DND-41 (cell line): Measurements from ENCODE around the gene PPP2R5E.
A peak's percentile ranks its signal among the peaks of the same experiment; 100 is the strongest.

Source experiments
- ATAC-seq: fragments of 200-7000 bp; cut with Tn5 transposase; 3 replicates; pipeline ENCODE4 v1.9.1; 2021; ENCODE audit warnings: low read depth; ENCODE audit not compliant: insufficient read depth
- DNase-seq: peaks from one replicate; pipeline ENCODE4 v3.0.0-alpha.2; 2020
- H2AFZ ChIP-seq: 2 replicates; pipeline ENCODE4 v1.6.0; 2012; ENCODE audit warnings: low read depth, low read length
- H3K27ac ChIP-seq: 2 replicates; pipeline ENCODE4 v1.5.1; 2012; ENCODE audit warnings: low read length, inconsistent platforms
- H3K27me3 ChIP-seq: fragments of 200-600 bp; sonication (generic); 2 replicates; pipeline ENCODE4 v1.6.0; 2012; ENCODE audit warnings: low read length, mild to moderate bottlenecking, inconsistent platforms; ENCODE audit not compliant: insufficient read depth, poor library complexity
- H3K36me3 ChIP-seq: 2 replicates; pipeline ENCODE4 v1.5.1; 2012; ENCODE audit warnings: low read length, inconsistent platforms; ENCODE audit not compliant: insufficient read depth
- H3K4me1 ChIP-seq: 2 replicates; pipeline ENCODE4 v1.5.1; 2012; ENCODE audit warnings: mild to moderate bottlenecking, low read length; ENCODE audit not compliant: insufficient read depth
- H3K4me2 ChIP-seq: 2 replicates; pipeline ENCODE4 v1.6.0; 2012; ENCODE audit warnings: mild to moderate bottlenecking, moderate library complexity, low read length, inconsistent platforms; ENCODE audit not compliant: insufficient read depth
- H3K4me3 ChIP-seq, 2 experiments: fragments of 200-600 bp in 1 of 2; shearing (Covaris generic) in 1 of 2; 2 replicates each; pipeline ENCODE4 v1.5.1; 2012 to 2016; ENCODE audit warnings: inconsistent platforms in 2 of 2, low read length in 2 of 2, mild to moderate bottlenecking in 2 of 2, low read depth in 1 of 2, moderate library complexity in 1 of 2
- H3K79me2 ChIP-seq: 2 replicates; pipeline ENCODE4 v1.6.0; 2012; ENCODE audit warnings: low read length, inconsistent platforms; ENCODE audit not compliant: insufficient read depth
- H3K9ac ChIP-seq: 2 replicates; pipeline ENCODE4 v1.6.0; 2012; ENCODE audit warnings: low read depth, mild to moderate bottlenecking, inconsistent platforms, low read length, moderate library complexity
- H3K9me3 ChIP-seq: 2 replicates; pipeline ENCODE4 v1.5.1; 2012; ENCODE audit warnings: low read length, moderate library complexity, mild to moderate bottlenecking, inconsistent platforms; ENCODE audit not compliant: insufficient read depth, severe bottlenecking
- H4K20me1 ChIP-seq: 2 replicates; pipeline ENCODE4 v1.6.0; 2012; ENCODE audit warnings: low read length; ENCODE audit not compliant: insufficient read depth
- EZH2 ChIP-seq: IDR thresholded peaks from 3 replicates; pipeline ENCODE4 v1.6.1; 2012; ENCODE audit warnings: borderline replicate concordance, low read depth, mild to moderate bottlenecking, moderate library complexity, low read length, inconsistent platforms; ENCODE audit not compliant: severe bottlenecking
- TF ChIP-seq, protein P1 (sequence below): IDR thresholded peaks from 2 replicates; pipeline ENCODE4 v1.5.1; 2012; ENCODE audit warnings: borderline replicate concordance, low read length, moderate library complexity, mild to moderate bottlenecking; ENCODE audit not compliant: poor library complexity, severe bottlenecking; ENCODE audit errors: extremely low read depth

The PPP2R5E gene

DNA sequence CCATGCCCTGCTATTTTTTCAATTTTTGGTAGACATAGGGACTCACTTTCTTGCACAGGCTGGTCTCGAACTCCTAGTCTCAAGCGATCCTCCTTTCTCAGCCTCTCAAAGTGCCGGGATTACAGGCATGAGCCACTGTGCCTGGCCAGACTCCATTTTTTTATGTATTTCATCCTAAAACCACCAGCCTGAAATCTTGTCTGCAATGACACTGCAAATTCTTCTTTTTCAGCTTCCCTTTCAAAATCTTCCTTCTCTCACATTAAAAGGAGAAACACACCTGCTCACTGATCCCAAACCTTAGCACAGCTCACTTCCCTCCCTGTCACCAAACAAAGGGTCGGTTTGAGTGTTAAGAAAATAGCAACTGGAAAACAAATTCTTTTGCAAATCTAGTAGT is 62.6 kb downstream of the PPP2R5E start:
- no peak overlapping the region for H3K4me2 ChIP-seq
- DNase-seq: no peak
- no peak for TF ChIP-seq EZH2
- TF ChIP-seq, protein P1, sequence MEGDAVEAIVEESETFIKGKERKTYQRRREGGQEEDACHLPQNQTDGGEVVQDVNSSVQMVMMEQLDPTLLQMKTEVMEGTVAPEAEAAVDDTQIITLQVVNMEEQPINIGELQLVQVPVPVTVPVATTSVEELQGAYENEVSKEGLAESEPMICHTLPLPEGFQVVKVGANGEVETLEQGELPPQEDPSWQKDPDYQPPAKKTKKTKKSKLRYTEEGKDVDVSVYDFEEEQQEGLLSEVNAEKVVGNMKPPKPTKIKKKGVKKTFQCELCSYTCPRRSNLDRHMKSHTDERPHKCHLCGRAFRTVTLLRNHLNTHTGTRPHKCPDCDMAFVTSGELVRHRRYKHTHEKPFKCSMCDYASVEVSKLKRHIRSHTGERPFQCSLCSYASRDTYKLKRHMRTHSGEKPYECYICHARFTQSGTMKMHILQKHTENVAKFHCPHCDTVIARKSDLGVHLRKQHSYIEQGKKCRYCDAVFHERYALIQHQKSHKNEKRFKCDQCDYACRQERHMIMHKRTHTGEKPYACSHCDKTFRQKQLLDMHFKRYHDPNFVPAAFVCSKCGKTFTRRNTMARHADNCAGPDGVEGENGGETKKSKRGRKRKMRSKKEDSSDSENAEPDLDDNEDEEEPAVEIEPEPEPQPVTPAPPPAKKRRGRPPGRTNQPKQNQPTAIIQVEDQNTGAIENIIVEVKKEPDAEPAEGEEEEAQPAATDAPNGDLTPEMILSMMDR: no peak
- H3K27ac ChIP-seq: no peak overlapping the region; the same call in 1 of the 2 replicates
- H3K4me1 ChIP-seq: peaks cover 15% of the 10 kb centered on the region
- no peaks in the 10 kb centered on the region for H3K36me3 ChIP-seq
- H3K9me3 ChIP-seq: no peaks in the 10 kb centered on the region
- peaks cover 87% of the 10 kb centered on the region for H3K79me2 ChIP-seq
- no peak overlapping the region for H3K4me3 ChIP-seq
- H3K9ac ChIP-seq: no peak overlapping the region
- H4K20me1 ChIP-seq: peaks cover 30% of the 10 kb centered on the region
- no peak for ATAC-seq
- H3K27me3 ChIP-seq: no peaks in the 10 kb centered on the region
- no peak overlapping the region for H2AFZ ChIP-seq

DNA sequence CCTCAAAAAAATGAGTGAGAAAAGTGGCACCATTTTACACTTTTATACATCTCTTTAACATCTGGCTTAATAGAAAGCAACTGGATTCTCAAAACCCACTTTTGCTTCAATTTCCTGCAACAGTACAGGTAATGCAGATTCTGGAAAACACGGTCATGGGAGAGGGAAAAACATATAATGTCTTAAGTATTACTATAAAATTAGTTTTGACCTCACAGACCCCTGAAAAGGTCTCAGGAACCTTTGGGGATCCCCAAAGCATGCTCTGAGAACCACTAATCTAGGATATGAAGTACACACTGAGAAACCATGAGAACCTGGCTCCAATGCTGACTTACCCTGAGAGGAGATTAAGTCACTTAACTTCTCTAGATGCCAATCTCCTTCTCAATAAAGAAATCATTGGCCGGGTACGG is 64.7 kb downstream of the PPP2R5E start:
- TF ChIP-seq, protein P1: no peak
- TF ChIP-seq EZH2: no peak
- Histone ChIP-seq H3K9ac (no peak overlapping the region), H3K79me2 (peaks cover 86% of the 10 kb centered on the region), H3K36me3 (peaks cover 5% of the 10 kb centered on the region), H4K20me1 (peaks cover 35% of the 10 kb centered on the region), H2AFZ (no peak overlapping the region), H3K4me1 (peaks cover 15% of the 10 kb centered on the region), H3K4me2 (peak overlapping the region; percentile 14; the same call in 1 of the 2 replicates), H3K27ac (no peak overlapping the region), H3K4me3 (no peak overlapping the region), H3K27me3 (no peaks in the 10 kb centered on the region), H3K9me3 (no peaks in the 10 kb centered on the region)
- DNase-seq: no peak
- peak; percentile 23; the same call in 2 of the 3 replicates for ATAC-seq

DNA sequence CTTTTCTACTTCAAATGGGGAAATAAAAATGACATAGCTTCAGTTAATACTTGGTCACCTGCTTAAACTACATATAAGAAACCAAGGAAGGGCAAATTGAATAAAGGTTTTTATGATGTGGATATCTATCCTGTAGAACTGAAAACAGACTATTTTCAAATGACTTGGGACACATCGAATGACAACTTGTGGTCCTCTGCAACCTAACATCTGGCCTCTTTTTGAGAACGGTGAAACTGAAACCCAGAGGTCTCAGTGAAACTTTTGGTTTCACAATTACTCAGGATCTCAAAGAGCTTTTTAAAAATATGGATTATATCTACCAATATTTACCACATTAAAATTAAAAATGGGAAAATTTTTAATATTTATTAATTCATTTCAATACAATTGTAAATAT is 65.2 kb downstream of the PPP2R5E start:
- TF ChIP-seq EZH2: no peak
- TF ChIP-seq, protein P1: no peak
- peaks cover 15% of the 10 kb centered on the region for H3K4me1 ChIP-seq
- H4K20me1 ChIP-seq: peaks cover 32% of the 10 kb centered on the region
- DNase-seq (peak; percentile 32), ATAC-seq (peak; percentile 92)
- H3K9me3 ChIP-seq: no peaks in the 10 kb centered on the region
- peaks cover 5% of the 10 kb centered on the region for H3K36me3 ChIP-seq
- H3K27me3 ChIP-seq: no peaks in the 10 kb centered on the region
- no peak overlapping the region for H3K4me3 ChIP-seq
- peak overlapping the region; percentile 41; the same call in 1 of the 2 replicates for H3K27ac ChIP-seq
- no peak overlapping the region for H3K9ac ChIP-seq
- H3K79me2 ChIP-seq: peaks cover 86% of the 10 kb centered on the region
- peak overlapping the region; percentile 42 for H3K4me2 ChIP-seq
- H2AFZ ChIP-seq: no peak overlapping the region
